ENCODE data around the gene GRK7.
"Not testable (repeated sequence)": the region's sequence is repeated elsewhere in the genome, so short reads cannot be mapped to it uniquely, and the experiment has no call there.

The GRK7 gene

DNA sequence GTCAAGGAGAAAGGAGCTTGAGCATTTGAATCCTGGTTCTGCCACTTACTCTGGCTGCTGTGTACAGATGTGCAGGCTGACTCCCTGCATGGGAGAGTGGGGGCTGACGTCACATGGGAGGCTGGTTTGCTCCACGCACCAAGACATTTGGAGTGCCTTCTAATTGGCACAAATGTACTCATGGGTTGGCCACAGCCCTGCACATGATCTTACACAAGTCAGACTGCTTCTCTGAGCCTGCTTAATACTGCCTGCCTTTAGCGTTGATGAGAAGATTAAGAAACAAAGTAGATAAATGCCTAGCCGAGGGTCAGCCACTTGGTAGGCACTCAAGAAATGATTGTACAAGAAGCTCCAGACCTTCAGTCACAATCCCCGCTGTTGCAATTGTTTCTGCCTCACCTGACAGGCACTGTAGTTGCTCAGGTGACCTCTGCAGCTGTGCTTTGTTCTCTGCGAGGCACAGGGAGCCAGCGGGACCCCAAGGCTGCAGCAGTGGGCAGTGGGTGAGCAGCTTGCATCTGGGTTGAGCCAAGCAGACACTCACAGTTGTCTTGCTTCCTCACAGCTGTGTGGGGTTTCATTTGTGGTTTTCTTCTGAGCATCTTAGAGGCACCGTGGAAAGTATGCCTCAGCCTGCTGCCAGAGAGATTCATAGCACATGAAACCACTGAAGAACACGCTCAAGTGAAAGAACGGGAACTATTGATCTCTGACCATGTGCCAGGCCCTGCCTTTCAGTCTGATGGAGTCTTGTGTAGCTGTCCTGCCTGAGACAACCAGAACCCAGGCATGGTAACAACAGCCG is 33.1 kb downstream of the GRK7 start:
- peak; percentile 48 to 70 for DNase-seq

DNA sequence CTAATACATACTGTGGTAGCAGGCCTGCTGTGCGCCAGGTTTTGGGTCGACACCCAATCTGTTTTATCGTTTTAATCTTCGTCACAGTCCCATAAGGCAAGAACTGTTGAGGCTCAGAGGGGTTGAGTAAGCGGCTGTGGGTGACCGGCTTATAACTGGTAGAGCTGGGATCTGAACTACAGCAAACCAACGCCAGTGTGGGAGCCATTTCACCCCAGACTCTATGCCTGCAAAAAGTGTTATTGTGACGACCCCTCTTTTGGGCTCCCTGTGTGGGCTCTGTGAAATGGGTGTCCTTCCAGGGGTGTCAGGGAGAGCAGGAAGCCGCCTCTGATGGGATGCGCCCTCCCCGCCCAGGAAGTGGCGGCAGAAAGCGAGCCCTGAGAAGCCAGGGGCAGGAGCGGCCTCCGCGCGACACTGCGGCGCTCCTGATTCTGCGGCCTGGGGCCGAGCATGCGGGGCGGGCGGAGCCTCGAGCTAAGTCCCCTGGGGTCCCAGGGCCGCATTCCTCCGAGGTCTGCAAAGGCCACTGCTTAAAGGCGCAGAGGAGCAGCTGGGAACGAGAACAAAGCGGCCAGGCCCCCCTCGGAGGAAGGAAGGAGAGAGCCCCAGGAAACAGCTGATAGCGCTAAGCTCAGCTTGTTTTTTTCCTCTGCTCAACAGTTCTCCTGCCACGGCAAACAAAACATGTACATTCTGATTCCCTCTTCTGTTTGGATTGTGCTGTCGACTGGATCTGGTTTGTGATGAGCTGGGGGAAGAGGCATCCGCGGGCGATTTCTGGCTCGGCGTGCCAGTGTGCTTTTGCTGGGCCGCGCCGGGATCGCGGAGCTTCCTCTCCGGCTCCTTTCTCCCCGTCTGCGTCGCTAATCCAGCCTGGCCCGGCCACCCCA is 33.9 kb downstream of the GRK7 start:
- peak; percentile 5 to 42 for DNase-seq

DNA sequence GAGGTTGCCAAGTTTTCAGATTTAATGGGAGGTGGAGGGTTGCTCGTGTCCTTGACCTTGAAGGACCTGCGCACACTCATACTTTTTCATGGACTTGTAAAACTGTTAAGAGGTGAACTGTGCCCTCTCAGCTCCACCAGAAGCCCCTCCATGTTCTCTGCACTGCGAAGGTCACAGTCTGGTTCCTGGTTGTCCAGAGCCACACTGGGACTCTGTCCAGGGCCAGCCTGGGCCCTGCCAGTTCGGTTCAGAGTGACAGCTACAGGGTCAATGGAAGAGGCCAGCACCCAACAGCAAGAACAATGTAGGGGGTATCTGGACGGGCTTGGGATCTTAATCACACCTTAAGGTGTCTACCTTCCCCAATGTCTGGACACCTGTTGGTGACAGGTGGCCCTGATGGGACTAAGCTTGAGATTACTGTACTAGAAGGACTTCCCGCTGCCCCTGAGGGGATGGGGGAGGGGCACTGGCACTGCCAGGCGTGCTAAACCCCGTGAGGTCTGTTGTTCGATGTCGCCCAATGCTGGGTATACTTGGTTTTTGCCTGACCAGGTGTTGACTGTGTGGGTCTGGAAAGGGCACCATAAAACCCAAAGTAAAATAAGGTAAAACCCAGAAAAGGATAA is 34.7 kb downstream of the GRK7 start:
- DNase-seq = peak in 1 of 2 donors; percentile 19

DNA sequence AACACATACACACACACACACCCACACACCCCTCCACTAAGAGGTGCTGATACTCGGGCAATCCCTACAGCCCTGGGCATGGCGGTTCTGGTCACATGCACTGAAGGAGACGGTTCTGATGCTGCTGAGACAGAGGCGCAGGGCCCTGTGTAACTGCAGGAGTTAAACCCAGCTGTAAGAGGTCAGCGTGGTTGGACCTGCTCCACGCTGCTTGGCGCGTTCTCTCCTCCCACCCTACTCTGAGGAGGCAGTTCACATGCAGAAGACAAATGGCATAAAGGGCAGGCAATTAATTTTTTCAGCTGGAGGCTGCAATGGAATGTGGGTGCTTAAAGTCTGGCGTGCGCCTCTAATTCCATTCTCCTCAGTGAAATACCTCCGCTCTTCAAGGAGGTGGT is 35.2 kb downstream of the GRK7 start:
- DNase-seq = no peak

GRCh38 chr3:141802316-141803077 is 39.3 kb downstream of the GRK7 start:
- no peak for DNase-seq

GRCh38 chr3:141803538-141803937 is 40.3 kb downstream of the GRK7 start:
- not testable (repeated sequence) for DNase-seq

DNA sequence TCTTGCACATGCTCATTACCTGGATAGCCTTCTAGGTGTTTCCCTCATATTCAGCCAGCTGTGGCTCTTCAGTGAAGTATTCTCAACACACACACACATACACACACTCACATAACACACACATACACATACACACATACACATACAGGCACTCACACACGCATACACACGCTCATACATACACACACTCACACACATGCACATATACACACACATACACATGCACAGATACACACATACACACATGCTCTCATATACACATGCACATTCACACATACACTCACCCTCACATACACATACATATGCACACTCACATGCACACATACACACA is 41.2 kb downstream of the GRK7 start:
- DNase-seq = no peak

GRCh38 chr3:141804778-141805639 is 41.8 kb downstream of the GRK7 start:
- DNase-seq = no peak

GRCh38 chr3:141807277-141808033 is 44.2 kb downstream of the GRK7 start:
- DNase-seq = no peak

DNA sequence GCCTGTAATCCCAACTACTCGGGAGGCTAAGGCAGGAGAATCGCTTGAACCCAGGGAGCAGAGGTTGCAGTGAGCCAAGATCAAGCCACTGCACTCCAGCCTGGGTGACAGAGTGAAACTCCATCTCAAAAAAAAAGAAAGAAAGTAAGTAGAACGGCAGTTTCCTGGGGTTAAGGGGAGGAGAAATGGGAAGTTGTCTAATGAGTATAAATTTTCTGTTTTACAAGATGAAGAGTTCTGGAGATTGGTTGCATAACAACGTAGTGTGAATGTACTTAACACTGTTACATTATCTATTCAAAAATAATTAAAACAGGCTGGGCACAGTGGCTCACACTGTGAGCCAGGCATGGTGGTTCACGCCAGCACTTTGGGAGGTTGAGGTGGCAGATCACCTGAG is 45.4 kb downstream of the GRK7 start:
- DNase-seq = no peak

- no peak for DNase-seq
Observed at GRCh38 chr3:141810161-141810560, 47.0 kb downstream of the GRK7 start.

GRCh38 chr3:141811348-141811747 is 48.1 kb downstream of the GRK7 start:
- no peak for DNase-seq

- DNase-seq = no peak
Observed at GRCh38 chr3:141812084-141812483, 48.9 kb downstream of the GRK7 start.

DNA sequence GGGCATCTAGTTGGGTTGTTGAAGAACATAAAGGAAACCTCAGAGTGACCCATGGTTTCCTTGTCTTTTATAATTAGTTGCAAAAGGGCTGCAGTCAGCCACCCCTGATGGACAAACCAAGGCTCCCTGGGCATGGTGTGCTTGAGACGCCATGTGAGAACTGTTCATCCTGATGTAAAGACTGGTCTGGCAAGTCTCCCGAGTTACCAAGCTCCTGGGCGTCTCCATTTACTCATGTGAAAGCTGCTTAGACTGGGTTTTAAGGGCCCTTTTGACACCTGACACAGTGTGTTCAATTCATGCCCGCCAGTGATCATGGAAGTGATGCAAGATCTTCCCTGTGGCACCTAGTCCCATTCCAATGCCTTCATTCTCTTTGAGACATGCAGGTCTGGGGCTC is 49.4 kb downstream of the GRK7 start:
- no peak for DNase-seq

Data from CD4-positive, alpha-beta T cell treated with Interferon alpha-2 for 1 hour (primary cell).